Measurements from ENCODE around the gene PBX2.

PBX2 gene

DNA sequence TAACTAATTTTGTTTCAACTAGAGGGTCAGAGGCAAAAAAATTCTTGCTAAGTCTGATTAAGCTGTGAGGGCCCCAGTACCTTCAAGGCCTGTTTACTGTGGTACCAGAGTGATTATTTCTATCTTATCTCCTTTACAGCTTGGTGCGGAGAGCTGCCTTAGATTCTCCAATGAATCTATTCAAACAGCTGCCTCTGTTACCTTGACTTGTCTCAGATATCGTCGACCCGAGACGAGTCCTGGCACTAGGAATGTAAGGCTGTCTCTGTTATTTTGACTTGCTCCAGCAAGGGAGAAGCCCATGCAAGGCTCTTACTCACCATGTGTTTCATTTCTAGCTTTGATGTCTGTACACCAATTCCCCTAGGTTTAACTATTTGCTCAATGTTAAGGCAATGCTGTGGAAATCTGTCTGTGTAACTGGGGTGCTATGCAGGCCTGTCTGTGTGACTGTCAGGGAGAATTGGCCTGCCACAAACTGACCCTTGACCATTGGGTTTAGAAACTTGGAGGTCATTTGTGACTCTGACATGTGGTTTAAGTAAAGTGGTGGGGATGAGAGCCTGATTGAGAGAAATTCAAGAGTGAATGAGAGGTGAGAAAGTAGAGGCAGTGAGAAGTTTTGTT is 49.5 kb downstream of the PBX2 start:
- DNase-seq (ENCODE audit: low read depth), result no peak
- Histone ChIP-seq H3K4me3 (ENCODE audit: low read length) (no peak overlapping the region), H3K27me3 (replicated peaks; ENCODE audit: control insufficient read depth, insufficient read depth, low read length) (no peaks in the 10 kb centered on the region), H3K9ac (ENCODE audit: low read length) (no peak overlapping the region), H3K9me3 (ENCODE audit: control insufficient read depth, low read length) (no peaks in the 10 kb centered on the region), H3K36me3 (ENCODE audit: control insufficient read depth, insufficient read depth, low read length, severe bottlenecking) (no peaks in the 10 kb centered on the region), H3K4me1 (ENCODE audit: control insufficient read depth, insufficient read depth, low read length) (peaks cover 14% of the 10 kb centered on the region)

DNA sequence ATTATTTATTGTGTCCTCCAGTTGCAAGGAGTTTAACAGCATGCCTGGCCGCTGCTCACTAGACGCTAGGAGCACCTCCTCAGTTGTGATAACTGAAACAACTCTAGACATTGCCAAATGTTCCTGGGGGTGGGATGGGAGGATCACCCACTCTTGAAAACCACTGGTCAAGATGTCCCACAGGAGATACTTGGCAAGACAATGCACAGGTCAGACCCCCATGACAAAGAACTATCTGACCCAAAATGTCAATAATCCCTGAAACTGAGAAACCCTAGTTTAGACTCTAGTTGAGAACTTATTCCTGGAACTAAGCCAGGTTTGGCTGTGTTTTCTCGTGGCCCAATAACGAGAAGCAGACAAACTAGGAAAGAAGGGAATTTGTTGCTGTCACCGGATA is 50.4 kb downstream of the PBX2 start:
- Histone ChIP-seq H3K4me3 (ENCODE audit: low read length) (no peak overlapping the region), H3K9me3 (ENCODE audit: control insufficient read depth, low read length) (no peaks in the 10 kb centered on the region), H3K9ac (ENCODE audit: low read length) (no peak overlapping the region), H3K36me3 (ENCODE audit: control insufficient read depth, insufficient read depth, low read length, severe bottlenecking) (no peaks in the 10 kb centered on the region), H3K27me3 (replicated peaks; ENCODE audit: control insufficient read depth, insufficient read depth, low read length) (no peaks in the 10 kb centered on the region), H3K4me1 (ENCODE audit: control insufficient read depth, insufficient read depth, low read length) (peaks cover 12% of the 10 kb centered on the region)
- no peak for DNase-seq (ENCODE audit: low read depth)

- H3K4me1 ChIP-seq (ENCODE audit: control insufficient read depth, insufficient read depth, low read length), result peaks cover 10% of the 10 kb centered on the region
- no peaks in the 10 kb centered on the region for H3K36me3 ChIP-seq (ENCODE audit: control insufficient read depth, insufficient read depth, low read length, severe bottlenecking)
- H3K9ac ChIP-seq (ENCODE audit: low read length), result no peak overlapping the region
- H3K4me3 ChIP-seq (ENCODE audit: low read length), result no peak overlapping the region
- no peak for DNase-seq (ENCODE audit: low read depth)
- no peaks in the 10 kb centered on the region for H3K9me3 ChIP-seq (ENCODE audit: control insufficient read depth, low read length)
- no peaks in the 10 kb centered on the region for H3K27me3 ChIP-seq (replicated peaks; ENCODE audit: control insufficient read depth, insufficient read depth, low read length)
Measured at GRCh38 chr6:32137454-32137853, 52.5 kb downstream of the PBX2 start.
